ENCODE results near the gene FIGN.

The FIGN gene

DNA sequence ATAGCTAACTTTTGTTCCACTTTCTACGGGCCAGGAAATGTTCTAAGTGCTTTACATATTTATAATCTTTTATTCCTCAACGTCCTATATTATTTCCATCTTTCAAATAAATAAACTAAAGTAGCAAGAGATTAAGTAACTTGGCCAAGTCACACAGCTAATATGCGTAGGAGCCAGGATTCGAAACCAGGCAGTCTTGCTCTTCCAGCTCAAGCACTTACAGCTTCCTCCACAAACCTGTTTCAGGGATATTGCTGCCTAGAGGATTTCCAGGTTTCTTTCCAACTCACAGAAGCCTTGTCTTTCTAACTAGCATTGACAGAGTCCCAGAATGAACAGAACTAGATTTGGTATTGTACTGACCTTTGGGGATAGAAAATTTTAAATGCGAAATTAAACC, 102.5 kb downstream of the FIGN start:
- no peak overlapping the region for H2AFZ ChIP-seq (ENCODE audit: low read length)
- H3K4me2 ChIP-seq (ENCODE audit: low read length), result no peak overlapping the region
- H3K9me2 ChIP-seq (ENCODE audit: low read depth, low read length), result no peaks in the 10 kb centered on the region

DNA sequence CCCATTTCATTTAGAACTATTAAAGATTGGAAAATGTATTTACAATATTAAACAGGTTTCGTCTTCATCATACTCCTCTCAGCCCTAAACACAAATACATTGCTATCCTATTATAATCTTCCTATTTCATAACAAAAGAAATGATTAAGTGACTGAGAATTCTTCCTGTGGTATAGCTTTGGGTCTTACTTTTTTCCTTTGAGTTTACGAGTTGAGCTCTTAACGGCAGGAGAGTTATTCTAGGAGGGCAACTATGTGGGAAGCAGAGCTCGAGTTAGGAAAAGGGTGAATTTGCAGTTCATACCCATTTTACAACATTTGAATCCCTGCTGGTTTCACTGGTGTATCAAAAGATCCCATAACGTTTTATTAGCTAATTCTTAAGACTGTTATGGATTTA, 105.0 kb downstream of the FIGN start:
- Histone ChIP-seq H3K9ac (ENCODE audit: low read length) (no peak overlapping the region), H3K79me2 (ENCODE audit: insufficient read depth, low read length) (no peaks in the 10 kb centered on the region), H3K4me3 (ENCODE audit: low read depth, low read length, poor library complexity, severe bottlenecking) (no peak overlapping the region), H2AFZ (ENCODE audit: low read length) (no peak overlapping the region), H3K27me3 (ENCODE audit: insufficient read depth, low read length) (no peaks in the 10 kb centered on the region), H3K9me3 (ENCODE audit: low read length) (no peaks in the 10 kb centered on the region), H3K27ac (ENCODE audit: low read depth, low read length, poor library complexity, severe bottlenecking) (no peak overlapping the region), H3K4me1 (ENCODE audit: insufficient read depth, low read length, severe bottlenecking) (no peaks in the 10 kb centered on the region), H3K4me2 (ENCODE audit: low read length) (no peak overlapping the region), H3K36me3 (ENCODE audit: insufficient read depth, low read length) (no peaks in the 10 kb centered on the region), H3F3A (ENCODE audit: insufficient read depth, low read length) (no peaks in the 10 kb centered on the region), H4K20me1 (ENCODE audit: insufficient read depth, low read length) (no peaks in the 10 kb centered on the region), H3K9me2 (ENCODE audit: low read depth, low read length) (no peaks in the 10 kb centered on the region)
- TF ChIP-seq EZH2 (IDR thresholded peaks at IDR 0.05; ENCODE audit: borderline replicate concordance, low read length), result no peak
- TF ChIP-seq, protein P1, sequence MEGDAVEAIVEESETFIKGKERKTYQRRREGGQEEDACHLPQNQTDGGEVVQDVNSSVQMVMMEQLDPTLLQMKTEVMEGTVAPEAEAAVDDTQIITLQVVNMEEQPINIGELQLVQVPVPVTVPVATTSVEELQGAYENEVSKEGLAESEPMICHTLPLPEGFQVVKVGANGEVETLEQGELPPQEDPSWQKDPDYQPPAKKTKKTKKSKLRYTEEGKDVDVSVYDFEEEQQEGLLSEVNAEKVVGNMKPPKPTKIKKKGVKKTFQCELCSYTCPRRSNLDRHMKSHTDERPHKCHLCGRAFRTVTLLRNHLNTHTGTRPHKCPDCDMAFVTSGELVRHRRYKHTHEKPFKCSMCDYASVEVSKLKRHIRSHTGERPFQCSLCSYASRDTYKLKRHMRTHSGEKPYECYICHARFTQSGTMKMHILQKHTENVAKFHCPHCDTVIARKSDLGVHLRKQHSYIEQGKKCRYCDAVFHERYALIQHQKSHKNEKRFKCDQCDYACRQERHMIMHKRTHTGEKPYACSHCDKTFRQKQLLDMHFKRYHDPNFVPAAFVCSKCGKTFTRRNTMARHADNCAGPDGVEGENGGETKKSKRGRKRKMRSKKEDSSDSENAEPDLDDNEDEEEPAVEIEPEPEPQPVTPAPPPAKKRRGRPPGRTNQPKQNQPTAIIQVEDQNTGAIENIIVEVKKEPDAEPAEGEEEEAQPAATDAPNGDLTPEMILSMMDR (IDR thresholded peaks at IDR 0.05; ENCODE audit: low read length), result no peak

More for the DNA sequence above, 102.5 kb downstream of the FIGN start:
- Histone ChIP-seq H3K27ac (ENCODE audit: low read depth, low read length, poor library complexity, severe bottlenecking) (no peak overlapping the region), H3K9me3 (ENCODE audit: low read length) (no peaks in the 10 kb centered on the region), H3K36me3 (ENCODE audit: insufficient read depth, low read length) (no peaks in the 10 kb centered on the region), H4K20me1 (ENCODE audit: insufficient read depth, low read length) (no peaks in the 10 kb centered on the region), H3K79me2 (ENCODE audit: insufficient read depth, low read length) (no peaks in the 10 kb centered on the region), H3K27me3 (ENCODE audit: insufficient read depth, low read length) (no peaks in the 10 kb centered on the region), H3K9ac (ENCODE audit: low read length) (no peak overlapping the region), H3K4me3 (ENCODE audit: low read depth, low read length, poor library complexity, severe bottlenecking) (no peak overlapping the region), H3F3A (ENCODE audit: insufficient read depth, low read length) (no peaks in the 10 kb centered on the region), H3K4me1 (ENCODE audit: insufficient read depth, low read length, severe bottlenecking) (no peaks in the 10 kb centered on the region)
- TF ChIP-seq, protein P1 (IDR thresholded peaks at IDR 0.05; ENCODE audit: low read length), result no peak
- TF ChIP-seq EZH2 (IDR thresholded peaks at IDR 0.05; ENCODE audit: borderline replicate concordance, low read length), result no peak

DNA sequence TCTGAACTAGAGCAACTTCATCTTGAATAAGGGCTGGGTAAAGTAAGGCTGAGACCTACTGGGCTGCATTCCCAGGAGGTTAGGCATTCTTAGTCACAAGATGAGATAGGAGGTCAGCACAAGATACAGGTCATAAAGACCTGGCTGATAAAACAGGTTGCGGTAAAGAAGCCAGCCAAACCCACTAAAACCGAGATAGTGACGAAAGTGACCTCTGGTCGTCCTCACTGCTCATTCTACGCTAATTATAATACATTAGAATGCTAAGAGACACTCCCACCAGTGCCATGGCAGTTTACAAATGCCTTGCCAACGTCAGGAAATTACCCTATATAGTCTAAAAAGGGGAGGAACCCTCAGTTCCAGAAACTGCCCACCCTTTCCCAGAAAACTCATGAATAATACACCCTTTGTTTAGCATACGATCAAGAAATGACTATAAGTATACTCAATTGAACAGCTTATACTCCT, 109.1 kb downstream of the FIGN start:
- no peak for TF ChIP-seq EZH2 (IDR thresholded peaks at IDR 0.05; ENCODE audit: borderline replicate concordance, low read length)
- TF ChIP-seq, protein P1 (IDR thresholded peaks at IDR 0.05; ENCODE audit: low read length), result no peak
- Histone ChIP-seq H3K79me2 (ENCODE audit: insufficient read depth, low read length) (no peaks in the 10 kb centered on the region), H3K4me2 (ENCODE audit: low read length) (no peak overlapping the region), H3F3A (ENCODE audit: insufficient read depth, low read length) (no peaks in the 10 kb centered on the region), H3K9me2 (ENCODE audit: low read depth, low read length) (no peaks in the 10 kb centered on the region), H3K4me1 (ENCODE audit: insufficient read depth, low read length, severe bottlenecking) (no peaks in the 10 kb centered on the region), H3K36me3 (ENCODE audit: insufficient read depth, low read length) (no peaks in the 10 kb centered on the region), H3K4me3 (ENCODE audit: low read depth, low read length, poor library complexity, severe bottlenecking) (no peak overlapping the region), H2AFZ (ENCODE audit: low read length) (no peak overlapping the region), H4K20me1 (ENCODE audit: insufficient read depth, low read length) (no peaks in the 10 kb centered on the region), H3K9ac (ENCODE audit: low read length) (no peak overlapping the region), H3K9me3 (ENCODE audit: low read length) (no peaks in the 10 kb centered on the region), H3K27me3 (ENCODE audit: insufficient read depth, low read length) (no peaks in the 10 kb centered on the region), H3K27ac (ENCODE audit: low read depth, low read length, poor library complexity, severe bottlenecking) (no peak overlapping the region)
